Activated CD8-positive, alpha-beta memory T cell treated with anti-CD3 and anti-CD28 coated beads, Interleukin-2, amount 50 U/mL, for 24 hours (primary cell): ENCODE data around the gene EPHA7.

Experiments
- DNase-seq: peaks from one replicate; pipeline ENCODE4 v3.0.0-alpha.2; 2020; ENCODE audit errors: extremely low read depth

Gene EPHA7

DNA sequence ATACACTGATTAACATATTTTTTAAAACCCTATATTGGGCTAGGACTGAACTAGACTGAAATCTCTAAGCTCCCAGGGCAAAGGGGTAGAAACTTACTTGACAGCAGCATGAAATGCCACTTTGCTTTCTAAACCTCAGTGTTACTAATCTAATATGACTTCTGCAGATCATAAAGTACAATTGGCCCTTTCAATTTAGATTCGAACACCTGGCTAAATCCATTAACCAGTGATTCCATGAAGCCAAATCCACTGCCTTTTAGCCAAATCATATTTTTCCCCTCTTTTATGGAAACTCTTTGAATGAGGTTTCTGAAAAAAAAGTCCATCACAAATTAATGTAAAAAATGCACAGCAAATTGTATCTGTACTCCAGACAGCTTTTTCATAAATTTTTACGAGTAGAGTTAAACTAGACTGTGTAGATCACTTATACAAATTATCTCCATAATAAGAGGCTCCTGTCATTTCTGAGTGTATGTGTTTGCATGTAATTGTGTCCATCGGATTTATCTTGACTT lies 25.7 kb downstream of the EPHA7 start:
- DNase-seq, result no peak

DNA sequence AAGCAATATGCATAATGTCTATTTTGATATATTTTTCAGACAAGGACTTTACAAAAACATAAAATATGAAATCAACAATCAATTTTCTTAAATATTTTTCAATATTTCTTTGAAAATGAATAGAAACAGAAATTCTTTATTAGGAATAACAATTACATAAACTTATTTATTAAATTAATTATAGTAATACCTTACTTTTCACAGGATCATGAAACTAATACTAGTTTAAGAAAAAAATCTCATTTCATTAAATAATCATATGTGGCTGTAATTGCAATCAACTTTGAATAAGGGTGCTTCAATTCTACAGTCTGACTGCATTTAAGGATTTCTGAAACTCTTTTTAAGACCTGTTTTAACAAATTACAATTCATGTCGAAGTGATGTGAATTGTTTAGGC lies 26.6 kb downstream of the EPHA7 start:
- DNase-seq, result no peak

DNA sequence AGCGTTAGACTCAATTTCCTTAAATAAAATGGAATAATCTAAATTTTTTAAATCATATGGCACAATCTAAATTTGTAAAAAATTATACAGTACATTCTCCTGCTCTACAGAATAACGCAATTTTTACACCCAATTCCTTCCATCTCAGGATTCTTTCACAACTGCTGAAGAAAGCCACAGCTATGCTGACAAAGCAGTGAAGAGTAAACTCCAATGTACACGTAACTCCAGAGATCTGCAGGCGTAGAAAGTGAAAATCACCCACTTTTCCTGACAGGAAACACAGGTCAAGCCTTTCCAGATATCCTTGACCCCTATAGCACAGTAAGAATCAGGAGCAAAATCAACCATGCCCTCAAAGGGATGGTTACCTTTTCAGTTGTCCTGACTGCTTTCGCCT lies 27.4 kb downstream of the EPHA7 start:
- DNase-seq, result no peak

DNA sequence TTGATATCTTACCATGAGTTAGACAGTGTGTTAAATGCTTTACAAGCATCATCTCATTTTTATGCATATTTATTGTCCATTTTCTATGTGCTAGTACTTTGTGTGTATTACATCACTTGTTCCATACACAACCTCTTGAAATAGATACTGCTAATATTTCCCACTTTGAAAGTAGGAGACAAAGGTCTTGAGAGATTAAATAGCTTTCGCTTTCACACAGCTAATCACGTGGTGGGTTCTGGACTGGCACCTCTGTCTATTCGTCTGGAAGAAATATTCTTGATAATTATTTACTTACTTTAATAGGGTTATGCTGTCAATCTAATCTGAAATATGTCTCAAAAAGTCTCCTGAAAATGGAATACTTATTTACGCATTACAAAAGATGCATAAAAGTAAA lies 30.2 kb downstream of the EPHA7 start:
- no peak for DNase-seq

- no peak for DNase-seq
Observed at GRCh38 chr6:93388070-93388469, 31.3 kb downstream of the EPHA7 start.

- no peak for DNase-seq
Observed at GRCh38 chr6:93376026-93376540, 43.3 kb downstream of the EPHA7 start.

- no peak for DNase-seq
Observed at GRCh38 chr6:93373445-93373844, 45.9 kb downstream of the EPHA7 start.

DNA sequence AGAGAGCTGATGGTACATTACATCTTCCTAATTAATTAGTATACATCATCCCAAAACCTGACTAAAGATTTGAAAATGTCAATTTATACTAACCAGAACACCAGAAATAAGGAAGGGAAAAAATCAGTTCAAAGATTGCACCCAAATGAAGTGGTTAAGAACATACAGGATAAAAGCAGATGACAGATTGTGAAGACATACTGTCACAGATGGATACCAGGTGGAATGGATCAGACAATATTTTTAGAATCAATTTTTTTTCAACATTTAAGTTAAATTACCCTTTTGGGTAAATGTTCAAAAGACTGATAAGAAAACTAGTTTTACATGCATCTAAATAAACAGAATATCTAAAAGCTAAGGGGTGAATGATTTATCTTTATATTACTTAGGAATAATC lies 47.6 kb downstream of the EPHA7 start:
- DNase-seq, result no peak

GRCh38 chr6:93369586-93370134 lies 49.7 kb downstream of the EPHA7 start:
- no peak for DNase-seq

DNA sequence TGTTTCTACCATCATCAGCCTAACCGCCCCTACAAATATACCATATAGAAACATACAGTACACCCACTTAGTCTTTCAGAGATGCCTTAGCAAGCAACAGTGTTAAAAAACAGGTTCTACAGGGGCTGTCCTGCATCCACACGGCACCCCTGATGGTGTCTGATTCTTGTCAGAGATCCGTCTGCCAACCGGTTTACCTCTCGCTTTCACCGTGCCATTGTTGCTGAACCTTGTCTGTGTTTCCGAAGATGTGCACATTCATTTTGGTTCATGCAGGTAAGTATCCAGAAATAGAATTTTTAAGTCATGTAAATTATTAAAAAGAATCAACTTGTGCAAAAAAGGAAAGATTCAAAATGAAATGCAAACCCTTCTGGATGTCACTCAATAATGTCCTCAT lies 52.9 kb downstream of the EPHA7 start:
- no peak for DNase-seq

GRCh38 chr6:93365445-93365844 lies 53.9 kb downstream of the EPHA7 start:
- DNase-seq, result no peak

DNA sequence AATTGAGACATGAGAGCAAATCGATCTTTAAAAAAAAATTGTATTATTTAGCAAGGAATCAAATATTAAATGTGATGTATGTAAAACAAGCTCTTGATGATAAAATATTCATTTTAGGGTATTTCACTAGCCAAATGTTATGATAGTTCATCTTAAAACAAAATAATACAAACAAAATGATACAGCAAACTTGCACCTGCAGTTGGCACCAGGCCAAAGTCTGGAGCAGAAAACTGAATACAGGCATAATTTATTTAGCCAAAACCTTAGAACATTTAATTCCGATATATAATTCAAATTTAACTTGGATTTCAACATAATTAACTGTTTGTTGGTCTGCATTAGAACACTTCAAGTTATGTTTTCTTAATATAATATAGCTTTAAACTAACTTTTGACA lies 60.9 kb downstream of the EPHA7 start:
- DNase-seq, result no peak

GRCh38 chr6:93352604-93353003 lies 66.8 kb downstream of the EPHA7 start:
- no peak for DNase-seq

DNA sequence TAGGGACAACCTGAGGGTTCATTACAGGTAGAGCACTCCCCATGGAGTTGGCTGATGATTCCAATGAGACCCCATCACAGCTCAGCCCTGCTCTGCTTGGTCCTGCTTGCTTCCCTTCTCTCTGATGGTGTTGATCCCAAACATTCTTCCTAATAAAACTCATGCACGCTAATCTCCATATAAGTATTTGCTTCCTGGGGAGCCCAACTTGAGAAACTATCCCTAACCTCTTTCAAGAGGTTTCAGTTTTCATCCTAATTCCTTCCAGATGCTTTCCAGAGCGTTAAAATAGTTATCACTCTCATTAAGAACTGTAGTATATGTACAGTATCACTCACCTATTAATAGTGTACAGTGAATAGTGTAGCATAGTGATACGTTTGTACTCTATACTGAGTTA lies 68.1 kb downstream of the EPHA7 start:
- no peak for DNase-seq

DNA sequence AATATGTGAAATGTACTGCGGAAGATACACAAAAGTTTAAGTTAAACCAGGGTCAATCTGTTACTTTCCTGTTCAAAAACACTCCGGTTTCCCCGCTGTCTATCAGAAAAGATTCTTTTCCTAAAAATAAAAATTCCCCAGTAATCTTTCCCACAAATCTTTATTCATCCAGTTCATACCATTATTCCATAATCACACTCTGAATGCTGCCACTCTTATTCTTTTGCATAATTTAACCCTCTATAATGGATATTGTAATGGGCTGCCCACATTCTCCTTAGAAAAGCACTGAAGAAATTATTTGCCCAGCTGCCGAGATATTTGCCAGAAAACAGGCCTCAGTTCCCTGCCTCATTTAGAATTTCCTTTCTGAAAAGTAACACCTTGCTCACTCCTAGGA lies 68.6 kb downstream of the EPHA7 start:
- no peak for DNase-seq

- DNase-seq, result no peak
Observed at GRCh38 chr6:93344333-93344835, 75.0 kb downstream of the EPHA7 start.

- DNase-seq, result no peak
Observed at GRCh38 chr6:93343476-93343875, 75.9 kb downstream of the EPHA7 start.

DNA sequence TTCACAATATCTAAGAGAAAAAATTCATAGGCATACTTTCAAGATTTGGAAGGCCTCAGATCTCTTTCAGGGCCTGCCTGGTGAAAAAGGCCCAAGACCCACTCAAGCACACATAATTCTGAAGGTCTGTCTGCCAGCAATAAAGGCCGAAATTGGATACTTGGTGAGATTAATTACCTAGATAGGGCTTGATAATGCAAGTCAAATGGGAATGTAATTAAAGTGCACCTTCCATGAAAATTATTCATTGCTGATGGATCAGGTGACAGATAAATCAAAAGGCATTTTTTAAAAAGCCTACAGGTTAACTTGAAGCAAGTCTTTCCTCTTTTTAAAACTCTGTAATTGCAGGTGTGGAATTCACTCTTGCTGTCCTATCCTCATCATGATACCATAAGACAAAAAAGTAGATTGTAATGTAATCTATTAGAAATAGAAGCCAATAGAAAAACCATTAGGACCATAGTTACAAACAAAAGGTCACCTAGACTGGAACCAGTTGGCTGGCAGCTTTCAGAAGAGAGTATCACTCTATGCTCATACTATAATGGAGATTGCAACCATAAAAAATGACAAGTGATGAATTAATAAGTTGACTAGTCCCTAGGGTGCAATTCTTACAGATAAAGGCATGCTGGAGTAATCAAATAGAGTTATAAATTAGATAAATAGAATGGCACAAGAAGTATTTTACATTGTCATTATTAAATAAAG lies 77.3 kb downstream of the EPHA7 start:
- DNase-seq, result no peak

DNA sequence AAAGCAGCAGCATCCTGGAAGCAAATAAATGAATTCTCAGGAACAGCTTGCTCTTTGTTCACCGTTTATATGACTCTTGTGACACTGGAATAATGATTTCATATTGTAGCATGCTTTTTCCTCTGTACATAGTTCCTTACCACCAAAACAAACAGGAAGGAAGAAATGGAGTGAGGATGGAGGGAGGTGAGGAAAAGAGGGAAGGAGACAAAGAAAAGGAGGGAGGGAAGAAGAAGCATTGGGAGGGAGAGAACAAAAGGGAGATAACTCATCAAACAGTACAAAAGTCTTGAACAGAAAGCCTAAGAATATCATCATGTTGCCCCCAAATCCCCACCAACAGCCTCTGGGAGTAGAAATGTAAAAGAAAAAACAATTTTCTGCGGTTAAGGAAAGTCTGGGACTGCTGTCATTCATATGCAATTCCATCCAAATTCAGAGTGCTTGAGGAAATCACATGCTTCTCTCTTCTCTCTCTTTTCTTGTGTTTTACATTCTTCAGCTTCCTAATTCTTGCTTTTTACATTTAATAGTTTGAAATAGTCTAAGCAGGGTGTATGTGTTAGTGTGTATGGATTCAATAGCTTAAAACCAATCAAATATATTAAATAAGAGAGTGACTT lies 81.5 kb downstream of the EPHA7 start:
- no peak for DNase-seq

DNA sequence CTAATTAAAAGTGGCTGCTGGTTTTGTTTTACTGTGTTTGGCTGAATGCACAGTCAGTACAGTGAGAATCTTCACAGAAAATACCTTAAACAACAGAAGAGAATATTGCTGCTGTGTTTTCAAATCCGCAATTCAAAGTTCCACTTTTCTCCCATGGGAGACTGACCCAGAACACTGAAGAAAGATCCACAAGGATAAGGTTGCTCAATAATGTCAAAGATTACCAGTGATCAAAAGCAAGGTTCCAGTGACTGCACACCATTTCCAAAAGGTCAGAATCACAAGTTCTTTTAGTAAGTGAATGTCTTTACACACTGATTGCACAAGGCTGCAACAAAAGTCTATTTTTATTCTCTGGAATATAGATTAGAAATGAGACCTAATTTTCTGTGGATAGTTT lies 82.3 kb downstream of the EPHA7 start:
- no peak for DNase-seq

- DNase-seq, result no peak
Observed at GRCh38 chr6:93329301-93330000, 89.9 kb downstream of the EPHA7 start.

DNA sequence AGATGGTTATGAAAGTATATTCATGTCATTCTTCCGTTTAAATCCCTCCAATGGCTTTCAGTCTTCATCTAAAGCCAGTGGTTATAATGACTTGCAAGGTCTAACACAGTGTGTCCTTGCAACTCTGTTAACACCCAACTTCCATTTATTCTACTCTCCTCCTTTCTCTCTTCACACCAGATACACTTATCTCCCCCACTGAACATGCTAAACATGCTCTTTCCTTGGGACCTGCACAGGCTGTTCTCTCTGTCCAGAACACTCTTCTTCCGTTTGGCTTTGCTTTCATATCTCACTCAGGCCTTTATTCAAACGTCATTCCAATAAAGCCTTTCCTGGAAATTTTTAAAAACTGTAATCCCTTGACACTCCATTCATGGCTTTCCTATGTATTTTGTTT lies 91.5 kb downstream of the EPHA7 start:
- DNase-seq, result no peak
